T-helper 1 cell treated with Interleukin-12 subunit alpha and Interleukin-12 subunit beta and Interleukin-4 antibody, amounts not matched to agents 30 μg/mL and 1 μg/mL, for 36 hours (primary cell): Measurements from ENCODE around the gene ARHGEF1.
"Not testable (repeated sequence)": the region's sequence is repeated elsewhere in the genome, so short reads cannot be mapped to it uniquely, and the experiment has no call there.

ENCODE experiments used
- H3K27ac Mint-ChIP-seq: one replicate; pipeline ENCODE4 v1.8.0; 2021; ENCODE audit warnings: mild to moderate bottlenecking, mixed read lengths
- H3K27me3 Mint-ChIP-seq: one replicate; pipeline ENCODE4 v1.8.0; 2021; ENCODE audit warnings: low read depth, mixed read lengths
- H3K36me3 Mint-ChIP-seq: one replicate; pipeline ENCODE4 v1.8.0; 2021; ENCODE audit warnings: low read depth, mixed read lengths
- H3K4me1 Mint-ChIP-seq: one replicate; pipeline ENCODE4 v1.8.0; 2021; ENCODE audit warnings: low read depth, mixed read lengths
- H3K4me3 Mint-ChIP-seq: one replicate; pipeline ENCODE4 v1.8.0; 2021; ENCODE audit warnings: mild to moderate bottlenecking, moderate library complexity, mixed read lengths
- H3K9me3 Mint-ChIP-seq: one replicate; pipeline ENCODE4 v1.8.0; 2021; ENCODE audit warnings: mixed read lengths

ARHGEF1 gene

DNA sequence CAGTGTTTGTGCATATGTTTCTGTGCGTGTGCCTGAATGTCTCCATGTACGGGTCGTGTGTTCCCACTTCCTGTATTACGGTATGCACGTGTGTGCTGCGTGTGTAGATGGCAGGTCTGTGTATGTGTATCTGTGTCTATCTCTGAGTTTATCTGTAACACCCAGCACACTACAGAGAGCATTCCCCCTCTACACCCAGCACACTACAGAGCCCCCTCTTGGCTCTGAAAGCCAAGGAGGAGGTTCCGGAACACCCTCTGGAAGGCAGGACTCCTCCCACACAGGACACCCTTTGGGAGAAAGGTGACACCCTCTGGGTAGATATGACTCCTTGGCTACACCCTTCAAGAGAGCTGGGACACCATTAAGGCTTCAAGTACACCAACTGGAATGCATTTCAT lies 47.3 kb downstream of the ARHGEF1 start:
- Mint-ChIP-seq H3K4me3 (peak overlapping the region; percentile 38), H3K4me1 (peaks cover 34% of the 10 kb centered on the region), H3K27ac (no peak overlapping the region), H3K9me3 (no peaks in the 10 kb centered on the region), H3K36me3 (peaks cover 4% of the 10 kb centered on the region), H3K27me3 (peaks cover 17% of the 10 kb centered on the region)

DNA sequence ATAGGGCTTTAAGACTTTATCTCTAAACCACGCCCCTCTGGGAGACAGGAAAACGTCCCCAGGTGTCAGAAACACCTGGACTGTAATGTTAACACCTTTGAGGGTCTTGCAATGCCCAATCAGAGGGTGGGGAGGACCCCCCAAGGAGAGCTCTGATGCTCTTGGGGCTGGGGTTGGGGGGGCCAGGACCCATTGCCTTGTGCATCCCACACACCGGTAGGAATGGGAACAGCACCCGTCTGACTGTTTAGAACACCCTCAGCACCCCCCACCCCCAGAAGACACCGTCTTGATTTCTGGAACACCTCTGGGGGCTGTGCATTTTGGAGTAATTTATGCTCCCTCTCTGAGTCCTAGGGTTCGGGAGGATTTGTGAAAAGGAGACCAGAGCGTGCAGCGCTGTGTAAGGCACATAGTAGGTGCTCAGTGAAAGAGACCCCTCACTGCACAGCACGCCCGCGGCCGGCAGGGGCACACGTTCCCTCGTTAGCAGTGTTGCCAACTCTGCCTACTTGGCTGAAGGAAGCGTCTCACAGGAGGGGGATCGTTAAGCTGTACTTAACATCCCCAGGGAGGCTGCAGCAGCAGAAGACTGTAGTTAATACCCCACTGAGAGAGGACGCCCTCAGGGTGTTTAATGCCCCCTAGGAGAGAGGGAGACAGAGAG lies 48.1 kb downstream of the ARHGEF1 start:
- no peak overlapping the region for H3K4me3 Mint-ChIP-seq
- no peaks in the 10 kb centered on the region for H3K9me3 Mint-ChIP-seq
- peaks cover 4% of the 10 kb centered on the region for H3K36me3 Mint-ChIP-seq
- peaks cover 21% of the 10 kb centered on the region for H3K27me3 Mint-ChIP-seq
- H3K27ac Mint-ChIP-seq: no peak overlapping the region
- H3K4me1 Mint-ChIP-seq: peaks cover 36% of the 10 kb centered on the region

GRCh38 chr19:41932259-41932719 lies 49.3 kb downstream of the ARHGEF1 start:
- Mint-ChIP-seq H3K27ac (no peak overlapping the region), H3K27me3 (peaks cover 29% of the 10 kb centered on the region), H3K9me3 (no peaks in the 10 kb centered on the region), H3K4me1 (peaks cover 41% of the 10 kb centered on the region), H3K36me3 (peaks cover 4% of the 10 kb centered on the region), H3K4me3 (no peak overlapping the region)

DNA sequence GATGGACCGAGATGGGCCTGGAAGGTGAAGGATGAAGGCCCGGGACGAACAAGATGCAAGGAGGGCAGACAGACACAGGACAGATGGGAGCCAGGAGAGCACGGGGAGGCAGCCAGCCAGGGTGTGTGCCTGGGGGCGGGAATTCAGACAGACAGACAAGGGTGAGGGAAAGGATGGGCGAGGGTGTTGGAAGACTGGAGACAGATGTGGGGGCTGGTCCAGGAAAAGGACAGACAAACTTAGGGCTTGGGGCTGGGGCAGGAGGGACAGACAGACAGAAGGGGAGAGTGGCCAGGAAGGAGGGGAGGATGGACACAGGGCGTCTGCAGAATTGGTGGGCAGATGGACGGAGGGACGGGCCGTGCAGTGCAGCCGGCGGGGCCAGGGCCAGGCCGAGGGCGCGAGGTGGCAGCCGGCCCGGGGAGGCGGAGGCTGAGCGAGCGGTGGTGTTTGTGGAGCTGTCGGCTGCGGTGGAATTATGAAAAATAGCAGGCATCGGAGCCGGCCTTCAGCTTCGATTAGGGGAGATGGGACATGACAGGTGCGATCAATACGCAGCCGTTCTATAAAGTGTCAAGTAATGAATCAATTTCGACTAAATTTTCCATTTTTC lies 49.8 kb downstream of the ARHGEF1 start:
- Mint-ChIP-seq H3K27ac (no peak overlapping the region), H3K4me1 (peaks cover 44% of the 10 kb centered on the region), H3K9me3 (no peaks in the 10 kb centered on the region), H3K4me3 (no peak overlapping the region), H3K27me3 (peaks cover 34% of the 10 kb centered on the region), H3K36me3 (peaks cover 4% of the 10 kb centered on the region)

DNA sequence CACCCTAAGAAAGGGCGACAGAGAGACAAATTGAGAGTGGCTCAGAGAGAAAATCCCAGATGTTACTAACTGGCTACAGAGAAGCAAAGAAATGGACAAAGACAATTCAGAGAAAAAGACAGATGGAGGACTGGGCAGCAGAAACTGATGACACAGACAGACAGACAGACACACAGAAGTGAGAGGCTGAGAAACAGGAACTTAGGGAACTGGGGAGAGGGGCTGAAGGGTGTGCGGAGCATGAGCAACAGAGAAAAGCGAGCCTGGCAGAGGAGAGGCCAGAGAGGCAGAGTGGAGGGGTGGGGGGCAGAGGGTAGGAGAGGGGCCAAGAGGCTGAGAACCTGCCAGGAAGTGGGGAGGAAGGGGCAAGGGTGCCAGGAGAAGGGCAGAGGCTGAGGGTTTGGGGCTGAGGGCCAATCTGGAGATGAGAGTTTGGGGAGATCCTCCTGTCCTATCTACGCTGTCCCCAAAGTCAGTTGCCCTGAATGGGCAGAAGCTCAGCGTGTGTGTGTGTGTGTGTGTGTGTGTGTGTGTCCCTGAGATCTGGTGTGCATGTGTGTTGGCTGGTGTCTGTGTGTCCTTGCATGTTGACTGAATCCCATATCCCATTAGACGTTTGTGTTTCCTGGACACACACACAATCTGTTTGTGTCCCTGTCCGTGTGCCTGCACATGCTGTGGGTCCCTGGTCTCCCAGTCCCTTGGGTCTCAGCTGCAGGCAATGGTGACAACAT lies 50.9 kb downstream of the ARHGEF1 start:
- Mint-ChIP-seq H3K27ac (peak overlapping the region; percentile 66), H3K4me3 (no peak overlapping the region), H3K4me1 (peaks cover 42% of the 10 kb centered on the region), H3K36me3 (peaks cover 4% of the 10 kb centered on the region), H3K27me3 (peaks cover 34% of the 10 kb centered on the region), H3K9me3 (no peaks in the 10 kb centered on the region)

DNA sequence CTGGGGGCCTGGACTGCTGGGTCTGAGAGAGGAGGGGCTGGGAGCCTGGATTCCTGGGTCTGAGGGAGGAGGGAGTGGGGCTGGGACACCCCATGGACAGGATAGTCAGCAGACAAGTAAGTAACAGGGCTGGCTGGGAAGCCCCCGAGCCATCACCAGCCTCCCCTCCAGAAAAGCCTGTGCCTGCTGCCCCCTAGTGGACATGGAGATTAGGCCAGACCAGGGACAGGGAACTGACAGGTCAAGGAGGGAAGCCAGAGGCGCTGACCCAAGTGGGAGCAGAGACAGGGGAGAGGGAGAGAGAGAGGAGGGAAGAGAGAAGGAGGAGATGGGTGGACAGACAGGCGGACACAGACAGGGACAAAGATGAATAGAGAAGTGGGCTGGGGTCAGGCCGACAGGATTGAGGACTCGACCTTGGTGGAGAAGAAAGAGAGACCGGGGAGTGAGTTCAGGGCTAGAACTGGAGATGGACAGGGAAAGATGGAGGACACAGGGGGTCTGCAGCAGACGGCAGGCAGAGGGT lies 51.9 kb downstream of the ARHGEF1 start:
- H3K27me3 Mint-ChIP-seq: peaks cover 34% of the 10 kb centered on the region
- no peaks in the 10 kb centered on the region for H3K9me3 Mint-ChIP-seq
- no peaks in the 10 kb centered on the region for H3K36me3 Mint-ChIP-seq
- H3K4me3 Mint-ChIP-seq: peak overlapping the region; percentile 52
- peak overlapping the region; percentile 73 for H3K27ac Mint-ChIP-seq
- peaks cover 33% of the 10 kb centered on the region for H3K4me1 Mint-ChIP-seq

DNA sequence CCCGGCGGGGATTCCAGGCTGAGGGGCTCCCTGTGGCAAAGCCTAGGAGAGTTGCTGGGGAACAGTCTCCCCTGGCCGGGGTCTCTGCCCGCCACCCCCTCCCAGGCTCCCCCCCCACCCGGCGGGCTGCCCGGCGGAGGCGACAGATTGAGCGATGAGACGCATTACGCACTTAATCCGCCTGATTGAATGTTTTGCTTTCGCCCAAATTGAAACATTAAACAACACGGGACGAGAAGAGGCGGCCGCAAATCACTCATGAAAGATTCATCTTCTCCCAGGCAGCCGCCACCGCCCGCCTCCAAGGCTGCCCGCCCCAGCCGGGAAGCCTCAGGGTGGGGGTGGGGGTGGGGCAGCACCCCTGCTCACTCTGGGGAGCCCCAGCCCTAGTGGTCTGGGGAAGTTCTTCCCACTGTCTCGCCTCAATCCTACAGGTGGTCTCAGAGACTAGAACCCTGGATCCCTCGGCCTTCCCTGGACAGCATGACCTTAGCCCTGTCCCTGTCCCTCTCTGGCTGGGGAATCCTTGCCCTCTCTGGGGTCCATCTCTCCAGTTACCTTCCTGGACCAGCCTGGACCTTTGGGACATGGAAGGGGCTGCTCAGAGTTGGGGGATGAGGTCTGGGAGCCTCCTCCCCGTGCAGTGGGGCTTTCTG lies 52.9 kb downstream of the ARHGEF1 start:
- H3K27ac Mint-ChIP-seq: no peak overlapping the region

DNA sequence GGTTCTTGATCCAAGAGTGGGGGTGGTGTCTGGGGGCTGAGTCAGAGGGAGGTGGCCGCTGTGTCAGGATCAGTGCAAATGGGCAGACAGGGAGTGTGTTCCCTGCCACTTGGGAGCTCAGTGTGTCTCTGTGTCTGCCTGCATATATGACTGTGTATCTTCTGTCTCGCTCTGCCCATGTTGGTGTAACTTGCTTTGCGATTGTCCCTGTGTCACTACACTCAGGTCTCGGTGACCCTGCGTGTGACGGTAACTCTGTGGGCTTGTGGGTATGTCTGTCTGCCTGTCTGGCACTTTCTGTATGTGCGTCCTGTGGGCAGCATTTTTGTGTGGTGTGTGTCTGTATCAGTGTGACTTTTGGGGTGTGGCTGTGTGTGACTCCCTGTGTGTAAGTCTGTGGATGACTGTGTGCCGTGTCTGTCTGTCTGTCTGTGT lies 53.4 kb downstream of the ARHGEF1 start:
- peaks cover 27% of the 10 kb centered on the region for H3K4me1 Mint-ChIP-seq
- H3K9me3 Mint-ChIP-seq: no peaks in the 10 kb centered on the region
- H3K27me3 Mint-ChIP-seq: peaks cover 42% of the 10 kb centered on the region
- no peak overlapping the region for H3K4me3 Mint-ChIP-seq
- no peaks in the 10 kb centered on the region for H3K36me3 Mint-ChIP-seq
- no peak overlapping the region for H3K27ac Mint-ChIP-seq

More for the DNA sequence above, 52.9 kb downstream of the ARHGEF1 start:
- Mint-ChIP-seq H3K36me3 (no peaks in the 10 kb centered on the region), H3K27me3 (peaks cover 38% of the 10 kb centered on the region), H3K4me1 (peaks cover 27% of the 10 kb centered on the region), H3K9me3 (no peaks in the 10 kb centered on the region), H3K4me3 (no peak overlapping the region)

DNA sequence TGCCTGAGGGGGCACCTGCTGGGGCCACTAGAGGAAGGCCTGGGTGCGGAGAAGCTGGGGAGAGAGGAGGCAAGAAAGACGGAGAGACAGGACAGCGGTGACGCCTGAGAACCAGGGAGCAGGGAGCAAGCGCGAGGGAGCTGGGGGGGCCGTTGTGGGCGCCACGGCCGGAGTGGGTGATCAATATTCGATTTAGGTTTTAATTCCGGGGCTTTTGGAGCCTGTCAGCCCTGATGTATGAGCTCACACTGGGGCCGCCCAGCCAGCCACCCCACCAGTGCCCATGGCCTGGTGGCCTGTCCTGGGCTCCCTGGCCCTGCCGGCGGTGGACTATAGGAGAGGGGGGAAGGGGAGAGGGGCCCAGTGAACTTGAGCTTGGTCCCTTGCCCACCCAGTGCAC lies 54.0 kb downstream of the ARHGEF1 start:
- no peak overlapping the region for H3K4me3 Mint-ChIP-seq
- no peaks in the 10 kb centered on the region for H3K9me3 Mint-ChIP-seq
- H3K27ac Mint-ChIP-seq: no peak overlapping the region
- peaks cover 27% of the 10 kb centered on the region for H3K4me1 Mint-ChIP-seq
- H3K36me3 Mint-ChIP-seq: no peaks in the 10 kb centered on the region
- peaks cover 46% of the 10 kb centered on the region for H3K27me3 Mint-ChIP-seq

DNA sequence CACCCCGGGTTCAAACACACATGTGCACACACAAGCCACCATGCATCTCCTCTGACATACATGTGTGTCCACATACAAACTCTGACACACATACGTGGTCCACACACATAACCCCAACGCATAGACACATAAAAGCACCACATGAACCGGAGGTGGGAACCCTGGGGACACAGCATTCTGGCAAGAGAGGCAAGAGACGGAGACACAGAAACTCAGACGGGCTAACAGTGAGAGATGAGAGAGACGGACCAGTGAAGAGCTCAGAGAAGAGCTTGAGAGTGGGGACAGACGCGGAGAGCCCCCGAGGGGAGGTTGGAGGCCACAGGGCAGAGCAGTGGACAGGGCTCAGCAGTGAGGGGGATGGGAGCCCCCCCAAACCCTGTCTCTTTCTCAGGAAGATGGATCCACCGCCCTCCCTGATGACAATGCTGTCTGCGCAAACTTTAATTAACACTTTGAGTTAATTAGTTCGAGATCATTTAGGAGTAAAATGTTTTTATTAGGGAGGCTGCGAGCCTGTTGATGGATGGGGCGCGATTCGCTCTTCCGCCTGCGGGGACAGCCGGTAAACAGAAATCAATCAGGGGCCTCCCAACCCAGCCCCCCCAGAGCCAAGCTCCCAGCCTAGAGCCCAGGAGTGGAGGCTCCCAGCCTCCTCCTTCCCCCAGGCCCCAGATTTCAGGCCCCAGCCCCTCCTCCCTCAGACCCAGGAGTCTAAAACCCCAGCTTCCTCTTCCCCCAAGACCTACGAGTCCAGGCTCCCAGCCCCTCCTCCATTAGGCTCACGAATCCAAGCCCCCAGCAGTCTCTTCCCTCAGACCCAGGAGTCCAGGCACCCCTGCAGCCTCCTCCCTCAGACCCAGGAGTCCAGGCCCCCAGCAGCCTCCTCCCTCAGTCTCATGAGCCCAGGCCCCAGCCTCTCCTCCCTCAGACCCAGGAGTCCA lies 54.8 kb downstream of the ARHGEF1 start:
- Mint-ChIP-seq H3K9me3 (no peaks in the 10 kb centered on the region), H3K27ac (peak overlapping the region; percentile 5), H3K4me3 (peak overlapping the region; percentile 0)

GRCh38 chr19:41939209-41939608 lies 56.2 kb downstream of the ARHGEF1 start:
- H3K9me3 Mint-ChIP-seq, H3K4me3 Mint-ChIP-seq, H3K27ac Mint-ChIP-seq, H3K36me3 Mint-ChIP-seq: not testable (repeated sequence)
- Mint-ChIP-seq H3K4me1 (peaks cover 27% of the 10 kb centered on the region), H3K27me3 (peaks cover 36% of the 10 kb centered on the region)

More for the DNA sequence above, 54.8 kb downstream of the ARHGEF1 start:
- peaks cover 28% of the 10 kb centered on the region for H3K4me1 Mint-ChIP-seq
- peaks cover 43% of the 10 kb centered on the region for H3K27me3 Mint-ChIP-seq
- H3K36me3 Mint-ChIP-seq: no peaks in the 10 kb centered on the region

DNA sequence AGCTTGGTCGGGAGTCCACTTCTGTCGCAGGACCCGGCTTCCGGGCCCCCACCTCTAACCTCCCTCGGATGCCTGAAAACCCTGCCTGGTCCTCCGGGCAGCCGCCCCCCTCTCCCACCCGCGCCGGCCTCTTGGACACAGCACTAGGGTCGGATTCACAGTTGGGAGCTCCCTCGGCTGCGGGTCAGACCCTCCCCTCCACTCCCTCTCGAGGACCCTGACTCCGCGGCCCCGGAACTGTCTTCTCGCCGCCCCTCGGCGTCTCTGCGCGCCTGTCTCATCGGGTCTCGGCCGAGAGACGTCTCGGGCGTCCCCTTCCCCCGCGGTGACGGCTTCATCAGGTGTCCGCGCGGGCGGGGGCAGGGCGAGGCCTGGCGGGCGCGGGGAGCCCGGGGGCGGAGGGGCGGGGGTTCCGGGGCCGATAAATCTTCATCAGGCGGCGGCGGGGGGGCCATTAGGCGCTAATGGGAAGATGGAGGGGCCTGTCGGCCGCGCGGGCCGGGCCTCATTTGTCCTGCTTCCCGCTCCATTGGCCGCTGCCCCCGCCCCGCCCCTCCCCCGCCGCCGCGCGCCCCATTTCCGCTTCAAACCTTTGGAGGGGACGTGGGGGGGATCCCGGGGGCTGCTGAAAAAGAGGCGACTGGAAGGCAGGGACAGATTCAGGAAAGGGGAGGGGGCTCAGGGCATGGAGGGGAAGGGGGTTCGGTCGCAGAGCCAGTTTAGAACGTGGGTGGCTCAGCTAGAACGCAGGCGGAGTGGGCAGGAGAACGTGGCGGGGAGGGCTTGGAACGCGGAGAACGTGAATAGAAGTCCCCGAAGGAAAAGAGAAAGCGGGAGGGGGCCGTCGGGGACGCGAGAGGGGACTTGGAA lies 57.1 kb downstream of the ARHGEF1 start:
- peak overlapping the region; percentile 75 for H3K27ac Mint-ChIP-seq
- peaks cover 32% of the 10 kb centered on the region for H3K27me3 Mint-ChIP-seq

More for the DNA sequence above, 57.1 kb downstream of the ARHGEF1 start:
- Mint-ChIP-seq H3K4me1 (peaks cover 29% of the 10 kb centered on the region), H3K36me3 (no peaks in the 10 kb centered on the region), H3K4me3 (peak overlapping the region; percentile 80), H3K9me3 (no peaks in the 10 kb centered on the region)
